Keratinocyte (primary cell): Measurements from ENCODE around the gene KIF26A. TPM values are rescaled to one million over a fixed set of nuclear protein-coding genes. Genes with fewer than 3 reads are reported as not detected.
A peak's percentile ranks its signal among the peaks of the same experiment; 100 is the strongest.

ENCODE experiments used
- DNase-seq: peaks from one replicate; pipeline ENCODE4 v3.0.0-alpha.2; 2011; ENCODE audit warnings: low read depth, missing footprints, low spot score
- FAIRE-seq: peaks from 2 replicates; lab custom pipeline; 2011; peaks lifted over from hg19 to GRCh38; lab: Jason Lieb, UNC
- H2AFZ ChIP-seq: 2 replicates; pipeline ENCODE4 v1.6.0; 2012; ENCODE audit warnings: low read length, control low read depth, inconsistent platforms; ENCODE audit not compliant: control insufficient read depth
- H3K27ac ChIP-seq: 2 replicates; pipeline ENCODE4 v1.5.1; 2011; ENCODE audit warnings: low read length; ENCODE audit not compliant: control insufficient read depth, insufficient read depth
- H3K27me3 ChIP-seq: 3 replicates; pipeline ENCODE4 v1.6.0; 2011; ENCODE audit warnings: low read length; ENCODE audit not compliant: control insufficient read depth, insufficient read depth; ENCODE audit errors: extremely low read depth
- H3K36me3 ChIP-seq, 2 experiments: 2 replicates in 1 of 2; 3 replicates in 1 of 2; pipeline ENCODE4 v1.5.1; 2011; ENCODE audit warnings: low read length in 2 of 2, mild to moderate bottlenecking in 1 of 2; ENCODE audit not compliant: control insufficient read depth in 2 of 2, insufficient read depth in 2 of 2; ENCODE audit errors: extremely low read depth in 1 of 2
- H3K4me1 ChIP-seq: 3 replicates; pipeline ENCODE4 v1.5.1; 2011; ENCODE audit warnings: low read length; ENCODE audit not compliant: control insufficient read depth, insufficient read depth; ENCODE audit errors: extremely low read depth
- H3K4me2 ChIP-seq: 3 replicates; pipeline ENCODE4 v1.6.0; 2011; ENCODE audit warnings: low read depth, low read length; ENCODE audit not compliant: control insufficient read depth, insufficient read depth; ENCODE audit errors: extremely low read depth
- H3K4me3 ChIP-seq, 3 experiments: fragments of 200-600 bp in 1 of 3; sonication (generic) in 1 of 3; 2 replicates in 2 of 3; 3 replicates in 1 of 3; pipeline ENCODE4 v1.5.1; 2011 to 2016; ENCODE audit warnings: low read length in 3 of 3, mild to moderate bottlenecking in 3 of 3, control low read depth in 2 of 3, inconsistent platforms in 1 of 3, low read depth in 1 of 3, mixed read lengths in 1 of 3, mixed run types in 1 of 3, moderate library complexity in 1 of 3; ENCODE audit not compliant: control insufficient read depth in 2 of 3, insufficient read depth in 2 of 3; ENCODE audit errors: extremely low read depth in 1 of 3
- H3K79me2 ChIP-seq: 2 replicates; pipeline ENCODE4 v1.6.0; 2012; ENCODE audit warnings: low read length; ENCODE audit not compliant: control insufficient read depth, insufficient read depth
- H3K9ac ChIP-seq: 3 replicates; pipeline ENCODE4 v1.6.0; 2011; ENCODE audit warnings: low read length; ENCODE audit not compliant: control insufficient read depth, insufficient read depth; ENCODE audit errors: extremely low read depth
- H3K9me1 ChIP-seq: 3 replicates; pipeline ENCODE4 v1.6.0; 2011; ENCODE audit warnings: low read length; ENCODE audit not compliant: control insufficient read depth, insufficient read depth; ENCODE audit errors: extremely low read depth
- H3K9me3 ChIP-seq: 2 replicates; pipeline ENCODE4 v1.5.1; 2012; ENCODE audit warnings: low read depth, low read length; ENCODE audit not compliant: control insufficient read depth
- H4K20me1 ChIP-seq: 3 replicates; pipeline ENCODE4 v1.6.0; 2011; ENCODE audit warnings: low read length; ENCODE audit not compliant: control insufficient read depth, insufficient read depth; ENCODE audit errors: extremely low read depth
- CTCF ChIP-seq, 3 experiments: IDR thresholded peaks in 1 of 3; conservative IDR thresholded peaks in 1 of 3; optimal IDR thresholded peaks in 1 of 3; 2 replicates in 2 of 3; 3 replicates in 1 of 3; pipeline versions ENCODE3 to v1.5.1; 2011; ENCODE audit warnings: low read length in 3 of 3, mild to moderate bottlenecking in 3 of 3, moderate library complexity in 2 of 3, control low read depth in 1 of 3, inconsistent platforms in 1 of 3; ENCODE audit not compliant: insufficient read depth in 2 of 3; ENCODE audit errors: extremely low read depth in 1 of 3
- EZH2 ChIP-seq: IDR thresholded peaks from one replicate; pipeline ENCODE4 v1.6.1; 2012; ENCODE audit warnings: inconsistent platforms, mild to moderate bottlenecking, low read length, moderate library complexity
- dilution Hi-C: fragments of 300-500 bp; cut with MboI; formaldehyde crosslinking; loops from one replicate; pipeline ENCODE4 v1.7.0; 2020; ENCODE audit warnings: low sequenced_read_pairs; ENCODE audit not compliant: extremely low pct_ligation_motif_present
- polyA plus RNA-seq, 5 experiments: library from polyadenylated mRNA; depleted of rRNA in 3 of 5; stranded (reverse) in 3 of 5; stranded (forward) in 1 of 5; unstranded in 1 of 5; fragments of >200 nt; gene quantifications; 1 replicate in 1 of 5; 2 replicates in 3 of 5; 3 replicates in 1 of 5; pipeline versions ENCODE4 v1.2.1 to v1.2.3, GENCODE V29; 2011 to 2012; ENCODE audit warnings: missing spikeins in 2 of 5, low read depth in 1 of 5, low replicate concordance in 1 of 5

The KIF26A gene
- polyA plus RNA-seq, 1 donor (not counting 4 experiments of a cell fraction or from before 2014, with no cell fraction given): 0.07 TPM

- TF ChIP-seq EZH2 (no peak), CTCF (optimal IDR thresholded peaks at IDR 0.05 in 1 of 3, IDR thresholded peaks at IDR 0.05 in 1 of 3, conservative IDR thresholded peaks at IDR 0.05 in 1 of 3; ENCODE audit: extremely low read depth in 1 of 3, insufficient read depth in 2 of 3, low read length in 3 of 3) (no peak)
- H3K27ac ChIP-seq: no peak overlapping the region
- no peaks in the 10 kb centered on the region for H4K20me1 ChIP-seq
- H3K9me1 ChIP-seq: no peaks in the 10 kb centered on the region
- H3K4me1 ChIP-seq: peaks cover 14% of the 10 kb centered on the region
- no peak overlapping the region for H3K4me3 ChIP-seq
- H3K9ac ChIP-seq: no peak overlapping the region
- DNase-seq (no peak), FAIRE-seq (no peak)
- no peaks in the 10 kb centered on the region for H3K9me3 ChIP-seq
- H2AFZ ChIP-seq: peak overlapping the region; percentile 46
- no peaks in the 10 kb centered on the region for H3K79me2 ChIP-seq
- dilution Hi-C loops: no loop called here
- H3K4me2 ChIP-seq: no peak overlapping the region
- H3K36me3 ChIP-seq: no peaks in the 10 kb centered on the region
- H3K27me3 ChIP-seq: peaks cover 25% of the 10 kb centered on the region
These were observed 46.6 kb downstream of the KIF26A start for GRCh38 chr14:104184911-104185499.

- Histone ChIP-seq H3K79me2 (no peaks in the 10 kb centered on the region), H3K9me1 (no peaks in the 10 kb centered on the region), H2AFZ (no peak overlapping the region), H4K20me1 (no peaks in the 10 kb centered on the region), H3K27ac (no peak overlapping the region), H3K4me1 (peaks cover 14% of the 10 kb centered on the region), H3K27me3 (peaks cover 23% of the 10 kb centered on the region), H3K9me3 (no peaks in the 10 kb centered on the region), H3K9ac (no peak overlapping the region), H3K4me2 (no peak overlapping the region), H3K36me3 (no peaks in the 10 kb centered on the region), H3K4me3 (no peak overlapping the region)
- no peak for DNase-seq
- TF ChIP-seq EZH2: no peak
- no peak for TF ChIP-seq CTCF (optimal IDR thresholded peaks at IDR 0.05 in 1 of 3, IDR thresholded peaks at IDR 0.05 in 1 of 3, conservative IDR thresholded peaks at IDR 0.05 in 1 of 3; ENCODE audit: extremely low read depth in 1 of 3, insufficient read depth in 2 of 3, low read length in 3 of 3)
- no peak for FAIRE-seq
- dilution Hi-C loops: no loop called here
These were observed 47.6 kb downstream of the KIF26A start for GRCh38 chr14:104185916-104186495.
